Body of pancreas (tissue), 4 donors: ENCODE results near the gene PPP6R2. TPM values are rescaled to one million over a fixed set of nuclear protein-coding genes. Genes with fewer than 3 reads are reported as not detected.
"Not testable (repeated sequence)": the region's sequence is repeated elsewhere in the genome, so short reads cannot be mapped to it uniquely, and the experiment has no call there.

ENCODE experiments used
- ATAC-seq: fragments of 150-250 bp; one replicate; pipeline ENCODE4 v1.9.1; 2016
- DNase-seq, 4 donors: peaks; one replicate each; pipeline ENCODE4 v3.0.0-alpha.2; 2019
- H3K27ac ChIP-seq, 4 donors: fragments of 200-600 bp; sonication (generic); 1 replicate in 3 of 4; 2 replicates in 1 of 4; pipeline versions ENCODE4 v1.5.1 to v1.6.1; 2016 to 2019; ENCODE audit warnings: mild to moderate bottlenecking in 1 of 4, mixed read lengths in 1 of 4, moderate library complexity in 1 of 4
- H3K27me3 ChIP-seq, 2 donors: fragments of 200-600 bp; sonication (generic); one replicate each; pipeline ENCODE4 v1.6.0; 2016; ENCODE audit warnings: mild to moderate bottlenecking in 1 of 2
- H3K36me3 ChIP-seq, 2 donors: fragments of 200-600 bp; sonication (generic); replicated peaks in 1 of 2; 2 replicates each; pipeline ENCODE4 v1.5.1; 2016; ENCODE audit warnings: low read depth in 2 of 2; ENCODE audit not compliant: insufficient read depth in 1 of 2
- H3K4me1 ChIP-seq: fragments of 200-600 bp; sonication (generic); one replicate; pipeline ENCODE4 v1.6.0; 2016
- H3K4me3 ChIP-seq, 2 donors: fragments of 200-600 bp; sonication (generic); 1 replicate in 1 of 2; 2 replicates in 1 of 2; pipeline ENCODE4 v1.5.1; 2016 to 2019
- H3K9me3 ChIP-seq, 3 donors: fragments of 200-600 bp; sonication (generic); 1 replicate in 2 of 3; 2 replicates in 1 of 3; pipeline ENCODE4 v1.5.1; 2016
- CTCF ChIP-seq, 7 experiments: fragments of 450-650 bp in 4 of 7; fragments of 200-600 bp in 3 of 7; sonication (generic) in 3 of 7; IDR thresholded peaks; one replicate each; pipeline ENCODE4 v1.5.1; 2016 to 2019; ENCODE audit warnings: antibody characterized with exemption in 7 of 7
- POLR2A ChIP-seq, 3 donors: fragments of 450-650 bp; IDR thresholded peaks; one replicate each; pipeline ENCODE4 v1.6.1; 2016; ENCODE audit warnings: antibody characterized with exemption in 3 of 3, mild to moderate bottlenecking in 2 of 3
- WGBS, 2 donors: methylation state at CpG; one replicate each; pipeline ENCODE4 v1.1.5; 2017; 5-methylcytosine and 5-hydroxymethylcytosine counted together
- intact Hi-C: fragments of 100-400 bp; cut with DNase I; formaldehyde crosslinking; loops from one replicate; pipeline ENCODE4 v1.15.1; 2023
- total RNA-seq, 2 donors: library from RNA; depleted of rRNA; stranded (reverse); fragments of >200 nt; gene quantifications; one replicate each; pipeline ENCODE4 v1.1.0, GENCODE V29; 2016

The PPP6R2 gene
- total RNA-seq, 2 donors from 2014 or later: 48.8 to 53.4 TPM

DNA sequence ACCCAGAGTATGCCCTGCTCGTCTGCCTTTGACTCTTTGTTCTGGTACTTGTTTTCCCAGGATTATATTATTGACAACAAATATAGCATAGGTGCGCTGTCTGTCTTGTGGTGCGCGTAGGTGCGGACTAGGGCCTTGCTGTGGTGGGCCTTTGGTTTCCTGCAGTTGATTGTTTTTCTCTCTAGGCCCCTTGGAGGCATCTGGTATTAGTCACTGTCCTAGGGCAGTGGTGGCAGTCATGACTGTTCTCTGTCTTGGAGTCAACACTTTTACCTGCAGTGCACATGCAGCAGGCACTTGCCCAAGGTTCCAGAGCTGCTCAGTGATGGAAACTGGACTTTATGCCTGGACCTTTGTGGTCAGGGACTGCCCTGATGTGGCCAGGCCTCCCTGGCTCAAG is 18.6 kb downstream of the PPP6R2 start:
- H3K4me1 ChIP-seq: peaks cover 26% of the 10 kb centered on the region
- no peaks in the 10 kb centered on the region for H3K9me3 ChIP-seq
- no peaks in the 10 kb centered on the region for H3K27me3 ChIP-seq
- no peak for ATAC-seq
- DNase-seq: no peak
- TF ChIP-seq CTCF (IDR thresholded peaks at IDR 0.05) (no peak), POLR2A (IDR thresholded peaks at IDR 0.05) (no peak)
- no peaks in the 10 kb centered on the region for H3K36me3 ChIP-seq
- H3K4me3 ChIP-seq: no peak overlapping the region
- intact Hi-C loops: loop anchor here (10.0 kb wide), 1 partner anchor 63 kb away; no protein-coding TSS in a partner anchor
- H3K27ac ChIP-seq: no peak overlapping the region
- WGBS, 2 donors: 87 to 91% methylated on average over 5 of the region's 5 CpGs

- 90 to 96% methylated on average over 8 of the region's 8 CpGs for WGBS, 2 donors
- no peak overlapping the region for H3K27ac ChIP-seq
- H3K27me3 ChIP-seq: no peaks in the 10 kb centered on the region
- ATAC-seq (no peak), DNase-seq (no peak)
- intact Hi-C loops: loop anchor here (10.0 kb wide), 1 partner anchor 62 kb away; no protein-coding TSS in a partner anchor
- peaks cover 26% of the 10 kb centered on the region for H3K4me1 ChIP-seq
- no peaks in the 10 kb centered on the region for H3K36me3 ChIP-seq
- no peak for TF ChIP-seq POLR2A (IDR thresholded peaks at IDR 0.05)
- TF ChIP-seq CTCF (IDR thresholded peaks at IDR 0.05): no peak
- no peak overlapping the region for H3K4me3 ChIP-seq
- H3K9me3 ChIP-seq: no peaks in the 10 kb centered on the region
Observed at GRCh38 chr22:50363166-50363802, 20.2 kb downstream of the PPP6R2 start.

GRCh38 chr22:50363803-50364194 is 20.7 kb downstream of the PPP6R2 start:
- not testable (repeated sequence) for H3K4me3 ChIP-seq, H3K27me3 ChIP-seq, DNase-seq, H3K9me3 ChIP-seq, H3K36me3 ChIP-seq, ATAC-seq, H3K27ac ChIP-seq
- 88 to 89% methylated on average over 11 of the region's 11 CpGs for whole genome bisulfite sequencing, 2 donors
- H3K4me1 ChIP-seq: peaks cover 26% of the 10 kb centered on the region
- intact Hi-C loops: loop anchor here (10.0 kb wide), 1 partner anchor 61 kb away; no protein-coding TSS in a partner anchor

DNA sequence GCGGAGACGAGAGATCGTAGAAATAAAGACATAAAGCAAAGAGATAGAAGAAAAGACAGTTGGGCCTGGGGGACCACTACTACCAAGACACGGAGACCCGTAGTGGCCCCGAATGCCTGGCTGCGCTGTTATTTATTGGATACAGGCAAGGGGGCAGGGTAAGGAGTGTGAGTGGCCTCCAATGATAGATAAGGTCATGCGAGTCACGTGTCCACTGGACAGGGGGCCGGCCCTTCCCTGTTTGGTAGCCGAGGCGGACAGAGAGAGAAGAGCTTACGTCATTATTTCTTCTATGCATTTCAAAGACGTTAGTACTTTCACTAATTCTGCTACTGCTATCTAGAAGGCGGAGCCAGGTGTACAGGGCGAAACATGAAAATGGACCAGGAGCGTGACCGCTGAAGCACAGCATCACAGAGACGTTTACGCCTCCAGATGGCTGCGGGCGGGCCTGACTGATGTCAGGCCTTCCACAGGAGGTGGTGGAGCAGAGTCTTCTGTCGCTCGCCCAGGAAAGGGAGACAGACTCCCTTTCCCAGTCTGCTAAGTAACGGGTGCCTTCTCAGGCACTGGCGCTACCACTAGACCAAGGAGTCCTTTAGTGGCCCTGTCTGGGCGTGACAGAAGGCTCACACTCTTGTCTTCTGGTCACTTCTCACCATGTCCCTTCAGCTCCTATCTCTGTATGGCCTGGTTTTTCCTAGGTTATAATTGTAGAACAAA is 24.8 kb downstream of the PPP6R2 start:
- Histone ChIP-seq H3K36me3 (peaks cover 0 to 2% of the 10 kb centered on the region in 2 donors), H3K4me3 (no peak overlapping the region), H3K27me3 (no peaks in the 10 kb centered on the region), H3K9me3 (no peaks in the 10 kb centered on the region), H3K27ac (no peak overlapping the region), H3K4me1 (peaks cover 12% of the 10 kb centered on the region)
- ATAC-seq (no peak), DNase-seq (no peak)
- TF ChIP-seq CTCF (IDR thresholded peaks at IDR 0.05) (no peak), POLR2A (IDR thresholded peaks at IDR 0.05) (no peak)
- intact Hi-C loops: loop anchor here (10.0 kb wide), 1 partner anchor 57 kb away; no protein-coding TSS in a partner anchor
- 95 to 96% methylated on average over 27 of the region's 27 CpGs for WGBS, 2 donors

- no peak for DNase-seq
Observed at GRCh38 chr22:50371101-50371648, 28.0 kb downstream of the PPP6R2 start.

More at GRCh38 chr22:50371101-50371648, 28.0 kb downstream of the PPP6R2 start:
- Histone ChIP-seq H3K4me3 (no peak overlapping the region), H3K9me3 (no peaks in the 10 kb centered on the region), H3K27me3 (no peaks in the 10 kb centered on the region), H3K27ac (no peak overlapping the region), H3K36me3 (peaks cover 2 to 5% of the 10 kb centered on the region in 2 donors), H3K4me1 (peaks cover 6% of the 10 kb centered on the region)
- ATAC-seq: no peak
- intact Hi-C loops: no loop called here
- TF ChIP-seq CTCF (IDR thresholded peaks at IDR 0.05) (no peak), POLR2A (IDR thresholded peaks at IDR 0.05) (no peak)
- 88 to 94% methylated on average over 2 of the region's 2 CpGs for WGBS, 2 donors
